ENCODE measurements around the gene KLRC3.

- no peak for TF ChIP-seq CTCF (IDR thresholded peaks at IDR 0.05; ENCODE audit: borderline replicate concordance, extremely low read depth, low read length, poor library complexity, severe bottlenecking)
- TF ChIP-seq EZH2 (IDR thresholded peaks at IDR 0.05; ENCODE audit: borderline replicate concordance, low read depth, low read length, severe bottlenecking), result no peak
Observed at GRCh38 chr12:10454531-10454930, 34.1 kb upstream of the KLRC3 start.
